Measurements from ENCODE around the gene CDC42EP3.

The CDC42EP3 gene, protein sequence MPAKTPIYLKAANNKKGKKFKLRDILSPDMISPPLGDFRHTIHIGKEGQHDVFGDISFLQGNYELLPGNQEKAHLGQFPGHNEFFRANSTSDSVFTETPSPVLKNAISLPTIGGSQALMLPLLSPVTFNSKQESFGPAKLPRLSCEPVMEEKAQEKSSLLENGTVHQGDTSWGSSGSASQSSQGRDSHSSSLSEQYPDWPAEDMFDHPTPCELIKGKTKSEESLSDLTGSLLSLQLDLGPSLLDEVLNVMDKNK

DNA sequence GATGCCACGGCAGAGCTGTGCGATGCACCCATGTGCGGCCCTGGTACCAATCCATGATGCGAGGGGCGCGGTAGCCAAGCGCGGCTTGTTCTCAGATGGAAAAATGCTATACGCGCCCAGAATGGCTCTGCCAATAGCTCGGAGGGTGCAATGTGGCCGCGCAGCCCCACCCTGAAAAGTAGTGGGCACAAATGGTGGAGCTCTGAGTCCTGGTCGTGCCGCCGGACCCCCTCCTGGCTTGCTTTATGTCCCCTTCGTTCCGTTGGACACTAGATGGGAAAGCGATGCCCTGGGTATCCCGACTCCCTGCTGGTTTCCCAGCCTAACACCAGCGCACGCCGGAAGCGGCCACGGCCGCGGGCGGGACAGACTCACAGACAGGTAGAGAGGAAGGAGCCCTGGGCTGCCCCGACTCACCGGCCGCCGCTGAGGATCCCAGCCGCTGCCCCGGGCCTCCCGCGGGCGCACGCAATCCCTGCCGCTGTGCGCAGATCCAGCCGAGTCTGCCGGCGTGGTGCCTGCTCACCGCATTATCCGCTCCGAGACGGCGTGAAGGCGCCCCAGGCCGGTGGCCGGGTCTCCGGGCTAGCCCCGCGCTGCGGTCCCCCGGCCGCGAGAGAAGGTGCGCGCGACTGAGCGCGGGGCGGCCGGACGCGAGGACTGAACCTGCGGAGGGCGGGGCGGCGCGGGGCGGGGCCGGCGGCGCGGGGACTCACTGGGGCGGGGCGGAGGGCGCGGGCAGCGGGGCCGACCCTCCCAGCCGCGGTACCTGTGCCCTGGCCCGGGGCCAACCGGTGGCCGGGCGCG lies at the start of gene CDC42EP3:
TSS of gene CDC42EP3 (minus strand) at position 634 of the 807 bp plus-strand sequence. CDS start 25,055 bp downstream, outside the sequence.
- peak; percentile 59 for DNase-seq

GRCh38 chr2:37721201-37721560 lies 49.7 kb upstream of the CDC42EP3 start:
- DNase-seq: no peak

GRCh38 chr2:37720533-37721200 lies 49.2 kb upstream of the CDC42EP3 start:
- no peak for DNase-seq

- no peak for DNase-seq
These were observed 47.2 kb upstream of the CDC42EP3 start for GRCh38 chr2:37718515-37719161.

DNA sequence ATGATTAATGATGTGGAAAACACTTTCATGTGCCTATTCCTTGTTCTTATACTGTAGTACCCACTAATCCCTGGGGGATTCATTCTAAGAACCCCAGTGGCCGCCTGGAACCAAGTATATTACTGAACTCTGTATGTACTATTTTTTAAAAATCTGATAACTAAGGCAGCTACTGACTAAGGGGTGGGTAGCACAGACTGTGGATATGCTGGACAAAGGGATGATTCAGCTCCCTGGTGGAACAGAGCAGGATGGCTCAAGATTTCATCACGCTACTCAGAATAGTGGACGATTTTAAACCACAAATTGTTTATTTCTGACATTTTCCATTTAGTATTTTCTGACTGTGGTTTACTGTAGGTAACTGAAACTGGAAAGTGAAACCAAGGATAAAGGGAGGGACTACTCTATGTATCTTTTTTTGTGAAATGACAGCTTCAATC lies 41.8 kb upstream of the CDC42EP3 start:
- no peak for DNase-seq

DNA sequence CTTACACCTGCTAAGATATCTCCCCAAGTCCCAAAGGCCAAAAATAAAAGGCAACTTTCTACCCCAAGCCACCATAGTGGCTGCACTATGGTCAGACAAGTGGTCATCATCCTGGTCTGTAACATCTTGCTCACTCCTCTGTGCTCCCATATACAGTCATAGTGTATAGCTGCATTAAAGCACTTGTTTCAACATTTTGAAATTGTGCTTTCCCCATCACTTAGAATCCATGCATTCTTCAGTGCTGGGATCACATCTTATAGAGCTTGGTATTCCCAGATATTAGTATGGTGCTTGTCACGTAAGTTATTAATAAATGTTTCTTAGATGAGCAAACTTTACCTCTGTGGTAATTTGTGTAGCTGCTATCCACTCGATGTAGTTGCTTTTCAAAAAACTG lies 40.4 kb upstream of the CDC42EP3 start:
- no peak for DNase-seq

- peak; percentile 29 for DNase-seq
These were observed 39.9 kb upstream of the CDC42EP3 start for GRCh38 chr2:37711308-37711731.

DNA sequence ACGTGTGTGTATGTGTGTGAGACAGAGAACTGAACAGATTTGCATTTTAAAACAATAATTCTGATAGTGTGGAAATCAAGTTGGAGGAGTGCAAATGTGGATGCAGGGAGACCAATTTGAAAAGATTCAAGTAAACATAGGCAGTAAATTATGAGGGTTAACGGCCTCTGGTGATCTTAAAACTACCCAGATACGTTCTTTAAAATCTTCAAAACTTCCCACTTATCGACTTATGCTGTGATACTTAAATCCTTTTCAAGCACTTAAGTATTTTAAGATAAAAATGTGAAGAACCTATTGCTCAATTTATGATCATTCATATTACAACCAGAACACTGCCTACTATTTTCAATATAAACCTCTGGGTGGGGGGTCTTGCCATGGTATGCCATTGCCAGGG lies 37.7 kb upstream of the CDC42EP3 start:
- no peak for DNase-seq

GRCh38 chr2:37708146-37708545 lies 36.7 kb upstream of the CDC42EP3 start:
- no peak for DNase-seq

GRCh38 chr2:37707393-37707792 lies 36.0 kb upstream of the CDC42EP3 start:
- no peak for DNase-seq

GRCh38 chr2:37706334-37707183 lies 35.1 kb upstream of the CDC42EP3 start:
- DNase-seq: no peak

GRCh38 chr2:37705191-37705590 lies 33.7 kb upstream of the CDC42EP3 start:
- no peak for DNase-seq

DNA sequence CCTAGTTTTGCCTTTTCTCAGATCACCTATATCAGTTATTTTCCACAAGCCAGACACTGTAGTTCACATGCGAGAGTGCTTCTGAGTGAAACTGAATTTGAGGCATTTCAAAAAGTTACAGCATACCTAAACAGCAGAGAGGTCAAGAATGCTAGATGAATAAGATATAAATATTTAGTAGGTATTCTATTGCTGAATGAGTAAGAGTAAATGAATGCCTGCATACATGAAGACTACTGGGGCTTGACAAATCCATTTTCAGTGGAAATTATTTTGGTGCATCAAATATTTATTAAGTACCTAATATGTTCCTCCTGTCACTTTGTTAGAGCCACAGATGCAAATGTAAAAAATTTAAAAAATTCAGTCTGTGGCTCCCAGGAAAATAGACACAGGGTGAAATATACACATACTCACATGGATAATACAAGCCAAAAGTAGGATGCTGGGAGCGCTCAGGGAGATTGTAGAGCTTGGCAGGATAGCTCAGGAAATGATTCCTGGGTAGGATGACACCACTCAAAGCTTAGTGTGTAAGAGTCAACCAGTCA lies 27.6 kb upstream of the CDC42EP3 start:
- DNase-seq: no peak

DNA sequence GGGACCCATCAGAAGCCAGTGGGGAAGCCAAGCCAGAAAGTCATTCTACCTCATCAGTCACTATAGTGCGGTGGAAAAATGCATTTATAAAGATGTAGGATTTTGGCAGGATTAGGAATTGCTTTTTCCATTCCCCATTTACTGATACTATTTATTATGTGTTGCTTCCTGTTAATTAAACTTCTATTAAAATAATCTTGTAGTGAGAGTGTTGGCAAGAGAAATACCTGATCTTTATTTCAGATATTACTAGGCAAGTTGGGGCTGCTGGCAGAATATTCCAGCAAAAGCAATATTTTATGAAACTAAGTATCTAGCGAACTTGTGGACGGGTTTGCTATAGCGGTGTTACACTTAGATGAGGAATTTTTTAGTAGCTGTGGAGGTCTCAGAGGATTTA lies 23.9 kb upstream of the CDC42EP3 start:
- no peak for DNase-seq

DNA sequence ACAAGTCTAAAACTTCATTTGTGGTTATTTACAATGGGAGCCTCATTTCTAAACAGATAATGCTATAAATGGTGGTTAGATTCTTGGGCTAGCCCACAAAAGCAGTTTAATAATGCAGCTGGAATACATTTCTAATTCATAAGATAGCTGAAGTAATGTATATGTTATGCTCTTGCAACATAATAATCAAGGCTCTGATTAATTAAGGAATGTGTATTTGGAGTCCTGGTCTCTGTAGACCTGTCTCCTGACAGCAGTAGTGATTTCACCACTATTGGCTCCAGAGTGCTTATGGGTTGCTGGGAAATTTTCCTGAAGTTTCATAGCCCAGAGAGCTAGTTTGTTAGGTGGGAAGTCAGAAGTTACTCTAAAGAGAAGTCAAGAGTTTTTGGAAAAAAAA lies 21.3 kb upstream of the CDC42EP3 start:
- DNase-seq: no peak

GRCh38 chr2:37689751-37690150 lies 18.3 kb upstream of the CDC42EP3 start:
- no peak for DNase-seq

GRCh38 chr2:37688771-37689468 lies 17.5 kb upstream of the CDC42EP3 start:
- no peak for DNase-seq

DNA sequence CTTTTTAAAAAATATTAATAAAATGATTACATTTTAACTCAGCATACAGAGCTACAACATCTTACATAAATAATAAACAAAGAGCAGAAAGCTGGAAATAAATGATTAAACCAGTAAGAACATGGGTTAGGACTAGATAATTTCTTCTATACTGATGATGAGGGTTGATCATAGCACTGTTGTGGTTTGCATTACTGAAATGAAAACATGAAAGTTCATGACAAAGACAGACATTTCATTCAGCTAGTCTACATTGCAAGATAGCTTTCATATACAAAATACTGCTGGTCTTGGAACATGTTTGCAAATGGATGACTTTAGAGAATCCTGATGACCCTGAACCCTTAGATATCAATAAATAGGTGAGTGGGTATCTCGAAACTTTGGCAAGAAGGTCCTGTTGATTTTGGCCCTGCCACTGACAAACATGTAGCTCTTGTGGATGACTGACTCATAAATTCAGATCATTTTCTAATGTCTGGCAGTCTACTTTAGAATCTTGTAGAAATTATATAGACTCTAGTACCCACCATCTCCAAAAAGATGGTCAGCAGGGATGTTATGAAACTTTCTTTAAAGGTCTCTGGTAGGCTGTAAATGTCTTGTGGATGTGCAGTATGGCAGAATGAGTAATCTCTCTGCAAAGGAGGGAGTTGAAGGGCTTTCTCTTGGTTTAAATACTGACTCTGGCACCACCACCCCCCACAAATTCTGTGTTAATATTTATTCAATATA lies 15.5 kb upstream of the CDC42EP3 start:
- no peak for DNase-seq

DNA sequence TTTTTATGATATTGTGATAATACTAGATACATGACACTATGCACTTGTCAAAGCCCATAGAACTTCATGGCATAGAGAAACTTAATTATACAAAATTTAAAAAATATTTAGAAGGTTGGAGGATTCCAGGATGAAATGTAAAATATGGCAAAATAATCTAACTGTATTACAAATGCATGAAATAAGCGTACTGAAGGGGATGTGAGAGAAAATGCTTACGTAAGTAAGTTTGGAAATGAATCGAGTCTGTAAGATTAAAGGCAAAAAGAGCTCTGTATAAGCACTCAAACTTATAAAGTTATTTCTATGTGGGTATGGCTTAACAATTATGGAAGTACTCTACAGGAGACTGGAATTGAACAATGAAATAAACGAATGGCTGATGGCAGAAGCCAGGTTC lies 13.4 kb upstream of the CDC42EP3 start:
- DNase-seq: no peak

- DNase-seq: no peak
These were observed 12.7 kb upstream of the CDC42EP3 start for GRCh38 chr2:37683921-37684780.

Data from activated effector memory CD4-positive, alpha-beta T cell treated with Interleukin-2 at 50 U/mL for 16 hours (primary cell).